HL-60 (cell line): ENCODE results near the gene SH3RF3.

Source experiments
- CTCF ChIP-seq: IDR thresholded peaks from one replicate; pipeline ENCODE4 v1.5.1; 2011; ENCODE audit warnings: low read length, control low read depth, inconsistent platforms; ENCODE audit not compliant: insufficient read depth
- GABPA ChIP-seq: IDR thresholded peaks from 2 replicates; pipeline ENCODE4 v1.6.1; 2012; ENCODE audit warnings: low read depth
- POLR2AphosphoS5 ChIP-seq: IDR thresholded peaks from 2 replicates; pipeline ENCODE4 v1.6.1; 2012; ENCODE audit warnings: low read depth
- REST ChIP-seq: IDR thresholded peaks from 2 replicates; pipeline ENCODE4 v1.6.1; 2012; ENCODE audit warnings: low read depth; ENCODE audit not compliant: insufficient replicate concordance

GRCh38 chr2:109200616-109201464 lies 71.8 kb downstream of the SH3RF3 start:
- TF ChIP-seq CTCF: no peak
- TF ChIP-seq POLR2AphosphoS5: no peak
- TF ChIP-seq GABPA: no peak
- no peak for TF ChIP-seq REST
